Activated naive CD4-positive, alpha-beta T cell treated with anti-CD3 and anti-CD28 coated beads for 36 hours (primary cell): ENCODE data around the gene ITGB5. TPM values are rescaled to one million over a fixed set of nuclear protein-coding genes. Genes with fewer than 3 reads are reported as not detected.

Source experiments
- CTCF ChIA-PET: fragments of 350-600 bp; sonication (Branson Sonifier 250); formaldehyde crosslinking; loops from one replicate; lab custom pipeline; 2021; ENCODE audit warnings: antibody characterized with exemption; lab: Charles Lee
- DNase-seq: peaks from one replicate; pipeline ENCODE4 v3.0.0-alpha.2; 2020
- H3K27ac Mint-ChIP-seq: one replicate; pipeline ENCODE4 v1.8.0; 2021; ENCODE audit warnings: mild to moderate bottlenecking, mixed read lengths
- H3K27me3 Mint-ChIP-seq: one replicate; pipeline ENCODE4 v1.8.0; 2021; ENCODE audit warnings: low read depth, mixed read lengths
- H3K36me3 Mint-ChIP-seq: one replicate; pipeline ENCODE4 v1.8.0; 2021; ENCODE audit warnings: low read depth, mixed read lengths
- H3K4me1 Mint-ChIP-seq: one replicate; pipeline ENCODE4 v1.8.0; 2021; ENCODE audit warnings: low read depth, mixed read lengths
- H3K4me3 Mint-ChIP-seq: one replicate; pipeline ENCODE4 v1.8.0; 2021; ENCODE audit warnings: mild to moderate bottlenecking, moderate library complexity, mixed read lengths
- H3K9me3 Mint-ChIP-seq: one replicate; pipeline ENCODE4 v1.8.0; 2021; ENCODE audit warnings: mixed read lengths
- intact Hi-C: fragments of 100-400 bp; cut with micrococcal nuclease; formaldehyde crosslinking; loops from one replicate; pipeline ENCODE4 v1.15.1; 2023
- total RNA-seq, 2 experiments: library from RNA; stranded (reverse); gene quantifications; one replicate each; pipeline ENCODE4 v1.2.3, GENCODE V29; 2021

Gene ITGB5
- total RNA-seq, 2 experiments from 2014 or later = 0.31 to 0.59 TPM

DNA sequence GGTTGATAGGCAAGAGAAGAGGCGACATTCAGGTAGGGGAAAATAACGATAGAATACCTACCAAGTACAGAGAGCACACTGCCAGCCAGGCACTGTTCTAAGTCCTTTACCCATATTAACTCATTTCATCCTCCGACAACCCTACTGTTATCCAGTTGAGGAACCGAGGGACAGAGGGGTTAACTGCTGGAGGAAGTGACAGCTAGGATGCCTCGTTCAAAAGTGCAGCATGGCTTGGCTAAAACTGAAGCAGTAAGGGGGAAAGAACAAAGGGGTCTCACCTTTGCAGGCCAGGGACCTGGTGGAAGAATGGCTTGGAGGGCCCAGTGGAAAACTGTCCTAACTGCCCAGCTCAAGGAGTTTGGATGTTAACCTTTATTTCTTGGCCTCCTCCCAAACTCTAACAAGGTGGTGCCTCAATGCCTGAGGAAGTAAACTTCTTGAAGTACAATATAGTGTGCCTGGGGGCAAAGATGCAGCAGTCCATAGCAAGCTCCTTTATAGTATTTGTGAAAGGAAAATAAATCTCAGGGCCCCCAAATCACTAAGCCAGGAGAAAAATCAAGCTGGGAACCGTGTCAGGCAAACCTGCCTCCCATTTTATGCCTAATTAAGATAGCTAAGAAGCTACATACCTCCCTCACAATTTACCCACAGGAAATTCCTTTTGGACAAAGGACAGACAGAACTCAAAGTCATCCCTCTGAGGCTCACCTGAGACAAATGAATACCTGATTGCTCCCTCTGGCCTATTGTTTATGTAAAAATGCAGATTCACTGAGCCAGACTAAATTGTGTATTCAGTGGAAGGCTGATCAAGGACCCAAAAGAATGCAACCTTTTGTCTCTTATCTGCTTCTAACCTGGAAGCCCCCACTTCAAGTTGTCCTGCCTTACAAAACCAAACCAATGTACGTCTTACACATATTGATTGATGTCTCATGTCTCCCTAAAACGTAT is 1.6 kb upstream of the ITGB5 start:
- H3K27me3 Mint-ChIP-seq = peaks cover 30% of the 10 kb centered on the region
- H3K4me3 Mint-ChIP-seq = peak overlapping the region; percentile 59
- no peaks in the 10 kb centered on the region for H3K36me3 Mint-ChIP-seq

DNA sequence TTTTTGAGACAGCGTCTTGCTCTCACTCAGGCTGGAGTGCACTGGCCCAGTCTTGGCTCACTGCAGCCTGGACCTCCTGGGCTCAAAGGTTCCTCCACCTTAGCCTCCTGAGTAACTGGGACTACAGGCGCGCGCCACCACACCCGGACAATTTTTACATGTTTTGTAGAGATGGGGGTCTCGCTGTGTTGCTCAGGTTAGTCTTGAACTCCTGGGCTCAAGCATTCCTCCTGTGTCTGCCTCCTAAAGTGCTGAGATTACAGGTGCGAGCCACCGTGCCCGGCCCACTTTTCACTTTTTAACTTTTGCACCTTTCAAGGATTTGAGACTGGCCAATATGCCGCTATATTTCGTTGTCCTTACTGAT is 750 bp upstream of the ITGB5 start:
- Mint-ChIP-seq H3K27me3 (peaks cover 35% of the 10 kb centered on the region), H3K36me3 (no peaks in the 10 kb centered on the region), H3K4me1 (no peaks in the 10 kb centered on the region), H3K27ac (no peak overlapping the region), H3K4me3 (peak overlapping the region; percentile 59), H3K9me3 (no peaks in the 10 kb centered on the region)
- no peak for DNase-seq
- CTCF ChIA-PET = interaction anchor here (2.3 kb wide), 1 partner anchor 13 kb away, joined by 13 read pairs; no protein-coding TSS in a partner anchor
- intact Hi-C loops = no loop called here

More for the DNA sequence above, 1.6 kb upstream of the ITGB5 start:
- intact Hi-C loops = no loop called here
- no peaks in the 10 kb centered on the region for H3K9me3 Mint-ChIP-seq
- no peaks in the 10 kb centered on the region for H3K4me1 Mint-ChIP-seq
- DNase-seq = no peak
- no peak overlapping the region for H3K27ac Mint-ChIP-seq
- CTCF ChIA-PET = interaction anchor here (1.5 to 2.3 kb wide), 2 partner anchors 13 to 14 kb away, joined by 5 to 13 read pairs; no protein-coding TSS in a partner anchor

DNA sequence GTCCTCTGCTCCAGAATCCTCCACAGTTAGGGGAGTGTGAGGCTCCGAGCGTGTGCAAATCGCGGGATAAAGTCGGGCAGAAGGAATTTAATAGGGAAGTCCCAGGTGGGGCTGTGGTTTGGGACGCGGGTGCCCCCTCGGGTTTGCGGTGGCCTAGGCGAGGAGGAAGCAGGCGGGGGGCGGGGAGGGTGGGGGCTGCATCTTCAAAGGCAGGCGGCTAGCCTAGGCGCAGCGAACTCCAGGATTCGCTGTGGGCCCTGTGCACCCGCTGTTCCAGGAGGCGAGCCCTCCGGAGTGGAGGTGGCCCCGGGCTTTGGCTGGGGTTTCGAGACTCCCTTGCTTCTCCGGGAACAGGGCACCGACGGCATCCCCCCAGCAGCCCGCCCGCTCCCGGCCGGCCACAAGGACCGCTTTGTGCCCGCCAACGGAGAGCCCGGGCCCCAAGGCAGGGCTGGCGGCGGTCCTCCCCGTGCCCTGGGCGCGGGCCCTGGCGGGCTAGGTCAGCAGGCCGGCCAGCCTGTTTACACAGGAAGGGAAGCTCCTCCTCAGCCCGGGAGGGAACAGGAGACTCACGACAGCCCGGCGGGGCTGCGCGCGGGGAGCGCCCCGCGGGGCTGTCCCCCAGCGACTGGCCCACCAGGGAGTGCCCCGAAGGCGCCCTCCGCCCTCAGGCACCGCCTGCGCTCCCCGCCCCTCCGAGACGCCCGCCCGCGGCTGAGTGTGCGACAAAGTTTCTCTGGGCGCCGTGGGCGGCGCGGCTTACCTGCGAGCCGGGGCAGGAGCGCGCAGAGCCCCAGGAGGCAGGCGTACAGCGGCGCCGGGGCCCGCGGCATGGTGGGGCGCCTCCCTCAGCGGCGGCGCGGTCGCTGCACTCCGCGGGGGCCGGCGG is 753 bp downstream of the ITGB5 start:
- CTCF ChIA-PET = interaction anchor here (0.7 kb wide), 1 partner anchor 15 kb away, joined by 3 read pairs; no protein-coding TSS in a partner anchor
- H3K36me3 Mint-ChIP-seq = no peaks in the 10 kb centered on the region
- peak overlapping the region; percentile 3 for H3K4me3 Mint-ChIP-seq
- no peaks in the 10 kb centered on the region for H3K4me1 Mint-ChIP-seq
- intact Hi-C loops = loop anchor here (1.0 kb wide), 1 partner anchor 51 kb away; no protein-coding TSS in a partner anchor
- peaks cover 35% of the 10 kb centered on the region for H3K27me3 Mint-ChIP-seq
- no peak overlapping the region for H3K27ac Mint-ChIP-seq
- DNase-seq = peak; percentile 51
- H3K9me3 Mint-ChIP-seq = no peaks in the 10 kb centered on the region

DNA sequence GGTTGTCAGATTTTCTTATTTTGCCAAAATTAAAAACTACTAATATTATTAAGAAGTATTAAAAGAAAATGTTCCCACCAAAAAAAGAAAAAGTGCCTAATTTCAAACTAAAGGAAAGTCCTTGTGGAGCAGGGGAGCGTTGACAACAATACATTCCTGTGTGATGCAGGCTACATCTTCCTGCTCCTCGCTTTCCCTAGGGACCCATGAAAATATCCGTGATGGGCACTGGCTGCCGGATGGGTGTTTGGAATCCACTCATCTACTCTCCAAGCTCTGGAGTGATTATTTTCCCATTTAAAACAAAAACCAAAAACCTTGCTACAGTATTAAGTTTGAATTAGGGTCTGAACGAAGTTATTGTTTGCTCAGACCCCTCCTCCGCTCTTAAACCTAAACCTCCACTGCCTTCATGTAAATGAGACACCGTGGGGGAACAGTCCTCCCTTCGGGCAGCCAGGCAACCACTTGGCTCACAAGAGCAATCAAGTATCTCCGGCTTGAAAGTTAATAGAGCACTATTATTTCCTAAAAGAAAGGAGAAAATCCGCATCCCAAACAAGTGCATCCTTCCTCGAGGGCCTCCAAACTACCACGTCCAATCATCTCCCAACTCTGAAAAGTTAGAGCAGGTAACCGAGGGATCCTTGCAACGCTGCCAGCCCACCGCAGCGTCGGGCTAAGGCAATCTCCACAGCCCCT is 1.5 kb downstream of the ITGB5 start:
- H3K4me1 Mint-ChIP-seq = no peaks in the 10 kb centered on the region
- H3K27me3 Mint-ChIP-seq = peaks cover 34% of the 10 kb centered on the region
- H3K36me3 Mint-ChIP-seq = no peaks in the 10 kb centered on the region
- CTCF ChIA-PET = interaction anchor here (0.6 to 1.3 kb wide), 2 partner anchors 13 to 16 kb away, joined by 4 read pairs; no protein-coding TSS in a partner anchor
- DNase-seq = no peak
- H3K27ac Mint-ChIP-seq = no peak overlapping the region
- peak overlapping the region; percentile 3 for H3K4me3 Mint-ChIP-seq
- intact Hi-C loops = loop anchor here (1.0 kb wide), 1 partner anchor 50 kb away; no protein-coding TSS in a partner anchor
- no peaks in the 10 kb centered on the region for H3K9me3 Mint-ChIP-seq

DNA sequence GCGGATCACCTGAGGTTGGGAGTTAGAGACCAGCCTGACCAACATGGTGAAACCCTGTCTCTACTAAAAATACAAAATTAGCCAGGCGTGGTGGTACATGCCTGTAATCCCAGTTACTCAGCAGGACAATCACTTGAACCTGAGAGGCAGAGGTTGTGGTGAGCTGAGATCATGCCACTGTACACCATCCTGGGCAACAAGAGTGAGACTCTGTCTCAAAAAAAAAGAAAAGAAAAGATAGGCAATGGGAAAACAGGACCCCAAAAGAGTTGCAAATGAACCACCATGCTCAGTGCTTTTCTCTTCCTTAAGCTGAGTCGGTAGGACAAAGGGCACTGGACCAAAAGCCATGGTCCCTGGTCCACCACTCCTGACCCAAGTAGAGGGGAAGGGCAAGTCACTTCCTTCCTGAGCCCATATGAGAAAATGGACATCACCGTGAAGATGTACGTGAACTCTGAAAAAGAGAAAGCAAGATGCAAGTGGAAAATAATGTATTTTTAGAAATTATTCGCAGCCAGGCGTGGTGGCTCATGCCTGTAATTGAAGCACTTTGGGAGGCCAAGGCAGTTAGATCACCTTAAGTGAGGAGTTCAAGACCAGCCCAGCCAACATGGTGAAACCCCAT is 2.6 kb downstream of the ITGB5 start:
- H3K9me3 Mint-ChIP-seq = no peaks in the 10 kb centered on the region
- DNase-seq = no peak
- CTCF ChIA-PET = interaction anchor here (0.6 to 1.3 kb wide), 2 partner anchors 17 to 53 kb away, joined by 3 to 4 read pairs; no protein-coding TSS in a partner anchor
- H3K36me3 Mint-ChIP-seq = no peaks in the 10 kb centered on the region
- intact Hi-C loops = no loop called here
- H3K4me1 Mint-ChIP-seq = no peaks in the 10 kb centered on the region
- peaks cover 32% of the 10 kb centered on the region for H3K27me3 Mint-ChIP-seq
- no peak overlapping the region for H3K27ac Mint-ChIP-seq
- no peak overlapping the region for H3K4me3 Mint-ChIP-seq

DNA sequence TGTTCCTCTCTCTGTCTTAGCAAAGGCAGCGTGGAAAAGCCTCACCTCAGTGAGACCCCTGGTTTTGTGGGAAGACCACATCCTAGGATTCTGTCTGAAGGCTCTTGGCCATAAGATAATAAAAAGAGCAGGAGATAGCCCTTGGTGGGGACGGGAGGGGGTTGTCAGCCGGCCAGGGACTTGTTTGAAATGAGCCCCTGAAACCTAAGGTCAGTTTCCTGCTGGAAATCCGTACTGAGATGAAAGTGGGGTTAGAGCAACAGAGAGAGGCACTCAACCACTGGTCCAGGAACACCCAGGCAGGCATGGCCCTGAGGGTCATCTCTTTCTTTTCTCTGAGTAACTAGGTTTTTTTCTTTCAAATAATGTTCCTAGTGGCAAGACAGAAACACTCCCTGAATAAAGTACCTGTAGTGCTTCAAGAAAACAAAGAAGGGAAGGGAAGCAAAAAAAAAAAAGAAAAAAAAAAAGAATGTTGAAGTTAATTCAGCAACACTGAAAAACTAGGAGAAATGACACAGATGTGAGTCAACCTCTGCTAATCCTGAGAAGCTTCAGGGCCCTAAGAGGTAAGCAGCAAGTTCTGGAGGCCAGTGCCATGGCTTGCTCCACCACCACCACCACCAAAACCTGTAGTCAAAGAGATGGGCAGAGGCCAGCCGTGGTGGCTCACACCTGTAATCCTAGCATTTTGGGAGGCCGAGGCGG is 3.2 kb downstream of the ITGB5 start:
- peaks cover 30% of the 10 kb centered on the region for H3K27me3 Mint-ChIP-seq
- intact Hi-C loops = no loop called here
- CTCF ChIA-PET = interaction anchor here (1.3 kb wide), 1 partner anchor 17 kb away, joined by 4 read pairs; no protein-coding TSS in a partner anchor
- no peak overlapping the region for H3K4me3 Mint-ChIP-seq
- H3K36me3 Mint-ChIP-seq = no peaks in the 10 kb centered on the region
- H3K27ac Mint-ChIP-seq = no peak overlapping the region
- peaks cover 5% of the 10 kb centered on the region for H3K4me1 Mint-ChIP-seq
- H3K9me3 Mint-ChIP-seq = no peaks in the 10 kb centered on the region
- DNase-seq = no peak

DNA sequence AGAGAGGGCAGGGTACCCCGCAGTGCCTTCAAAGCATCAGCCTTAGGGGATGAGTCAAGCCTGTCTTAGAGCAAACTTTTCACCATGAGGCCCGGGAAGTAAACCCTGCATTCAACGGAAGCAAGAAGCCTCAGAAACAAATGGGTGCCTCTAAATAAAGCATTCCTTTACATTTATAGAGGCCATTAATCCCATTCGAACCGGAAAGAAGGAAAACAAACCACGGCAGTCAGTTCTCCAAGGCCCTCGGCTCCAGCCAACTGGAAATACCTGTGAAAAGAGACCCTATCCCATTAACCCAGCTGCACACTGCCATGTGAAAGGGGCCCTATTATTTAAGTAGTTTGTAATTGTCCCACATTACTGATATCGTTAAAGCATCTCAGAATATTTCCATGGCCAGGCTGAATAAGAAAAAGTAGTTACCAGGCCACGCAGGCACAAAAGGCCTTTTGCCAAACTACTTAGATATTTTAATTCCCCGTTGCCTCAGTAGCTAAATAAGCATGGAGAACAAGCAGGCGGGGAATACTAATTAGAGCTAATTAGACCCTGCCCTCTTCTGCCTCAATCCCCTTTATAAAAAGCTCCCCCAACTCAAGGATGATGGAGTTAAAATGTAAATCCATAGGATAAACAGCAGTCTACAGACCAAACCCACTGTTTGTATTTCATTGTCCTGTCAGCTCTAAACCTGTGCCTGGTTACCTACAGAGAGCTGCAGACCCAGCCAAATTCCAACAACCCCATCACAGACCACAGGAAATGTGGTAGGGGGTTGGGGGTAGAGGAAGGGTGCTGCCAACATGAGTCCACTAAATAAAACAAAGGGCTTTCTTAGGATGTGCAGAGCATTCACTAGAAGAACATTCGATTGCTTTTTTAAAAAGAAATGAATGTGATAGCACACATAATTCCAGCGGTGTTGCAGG is 4.1 kb downstream of the ITGB5 start:
- Mint-ChIP-seq H3K4me3 (no peak overlapping the region), H3K9me3 (no peaks in the 10 kb centered on the region), H3K27ac (no peak overlapping the region), H3K4me1 (peaks cover 12% of the 10 kb centered on the region), H3K27me3 (peaks cover 27% of the 10 kb centered on the region), H3K36me3 (no peaks in the 10 kb centered on the region)
- no peak for DNase-seq
- CTCF ChIA-PET = interaction anchor here (0.7 to 2.1 kb wide), 2 partner anchors 18 to 48 kb away, joined by 3 to 9 read pairs; no protein-coding TSS in a partner anchor
- intact Hi-C loops = no loop called here

DNA sequence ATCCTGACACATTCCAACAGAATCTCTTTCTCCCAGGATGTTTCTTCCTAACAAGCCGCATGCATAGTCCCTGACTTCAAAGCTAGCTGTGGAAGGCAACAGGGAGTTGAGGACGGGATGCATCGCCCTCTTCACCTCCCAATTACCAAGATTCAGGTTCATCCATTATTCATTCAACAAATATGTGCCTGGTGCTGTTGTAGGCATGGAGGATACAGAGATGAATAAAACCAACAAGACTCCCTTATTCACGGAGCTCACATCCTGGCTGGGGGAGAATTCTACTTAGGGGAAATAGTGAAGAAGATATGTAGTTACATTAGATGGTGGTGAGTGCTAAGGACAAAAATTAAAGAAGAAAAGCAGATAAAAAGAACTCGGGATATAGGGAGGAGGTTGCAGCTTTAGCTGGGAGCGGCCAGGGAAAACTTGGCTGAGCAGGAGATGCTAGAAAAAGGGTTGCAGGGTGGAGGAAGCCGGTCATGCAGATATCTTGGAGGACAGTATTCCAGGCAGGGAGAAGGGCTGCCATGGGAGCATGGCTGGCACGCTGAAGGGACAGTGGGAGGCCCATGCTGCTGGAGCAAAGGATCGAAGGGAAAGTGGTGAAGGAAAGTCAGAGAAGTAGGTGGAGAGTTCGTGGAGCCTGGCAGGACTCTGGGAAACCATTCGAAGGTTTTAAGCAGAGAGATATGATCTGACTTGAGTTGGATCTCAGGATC is 5.0 kb downstream of the ITGB5 start:
- CTCF ChIA-PET = interaction anchor here (0.7 to 2.1 kb wide), 2 partner anchors 19 to 47 kb away, joined by 3 to 9 read pairs; no protein-coding TSS in a partner anchor
- DNase-seq = no peak
- Mint-ChIP-seq H3K36me3 (no peaks in the 10 kb centered on the region), H3K4me1 (peaks cover 12% of the 10 kb centered on the region), H3K27ac (no peak overlapping the region), H3K27me3 (peaks cover 21% of the 10 kb centered on the region), H3K4me3 (no peak overlapping the region), H3K9me3 (no peaks in the 10 kb centered on the region)
- intact Hi-C loops = no loop called here

DNA sequence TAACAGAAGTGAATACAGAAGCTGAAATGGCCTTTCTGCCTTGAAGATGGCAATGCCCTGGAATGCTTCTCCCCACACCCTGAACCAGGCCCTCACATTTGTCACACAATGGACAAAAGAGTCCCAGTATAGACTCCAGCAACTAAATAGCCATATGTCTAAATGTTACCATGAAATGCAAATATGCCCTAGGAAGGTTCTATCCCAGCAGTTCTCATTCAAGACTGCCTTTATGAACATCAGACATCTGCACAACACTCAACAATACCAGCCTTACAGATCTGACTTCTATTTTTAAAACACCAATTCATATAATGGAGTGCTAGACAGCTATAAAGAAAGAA is 7.9 kb downstream of the ITGB5 start:
- Mint-ChIP-seq H3K9me3 (no peaks in the 10 kb centered on the region), H3K27me3 (peaks cover 13% of the 10 kb centered on the region), H3K36me3 (no peaks in the 10 kb centered on the region), H3K4me3 (no peak overlapping the region), H3K27ac (no peak overlapping the region), H3K4me1 (peaks cover 12% of the 10 kb centered on the region)
- intact Hi-C loops = no loop called here
- CTCF ChIA-PET = interaction anchor here (1.2 kb wide), 1 partner anchor 119 kb away, joined by 4 read pairs; no protein-coding TSS in a partner anchor
- DNase-seq = no peak
